ENCODE results near the gene PAK6.

PAK6 gene

DNA sequence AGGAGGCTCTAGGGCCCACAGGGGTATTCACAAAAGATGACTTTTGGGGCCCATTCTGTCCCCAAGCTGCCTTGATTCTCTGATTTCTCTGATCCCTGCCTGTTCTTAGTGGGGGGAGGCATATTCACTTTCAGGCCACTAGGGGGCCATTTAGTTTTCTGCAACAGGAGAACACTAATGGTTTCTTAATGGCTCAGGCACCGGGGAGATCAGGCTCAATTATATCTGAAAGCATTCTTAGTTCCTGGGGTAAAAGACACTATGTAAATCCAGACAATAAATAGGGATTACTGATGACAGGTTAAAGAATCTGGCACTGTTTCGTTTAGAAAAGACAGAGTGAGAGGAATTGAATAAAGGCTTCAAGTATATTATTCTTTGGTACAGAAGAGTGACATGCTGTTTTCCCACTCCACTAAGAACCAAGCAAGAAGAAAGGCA lies 82.1 kb downstream of the PAK6 start:
- H3K4me3 ChIP-seq (ENCODE audit: insufficient read depth, low read depth, low read length) = no peak overlapping the region
- H3K4me1 ChIP-seq (ENCODE audit: control insufficient read depth, insufficient read depth, low read length) = peaks cover 19% of the 10 kb centered on the region
- H3K36me3 ChIP-seq (ENCODE audit: control insufficient read depth, insufficient read depth, low read length) = no peaks in the 10 kb centered on the region
- no peaks in the 10 kb centered on the region for H3K9me3 ChIP-seq (ENCODE audit: control insufficient read depth, low read length)
- 16 to 22% methylated on average over 2 of the region's 2 CpGs for WGBS, 2 experiments
- H3K27ac ChIP-seq (ENCODE audit: insufficient read depth, low read depth, low read length, poor library complexity, severe bottlenecking) = no peak overlapping the region
- peaks cover 33% of the 10 kb centered on the region for H3K27me3 ChIP-seq (ENCODE audit: control insufficient read depth, insufficient read depth, low read length, poor library complexity, severe bottlenecking)

DNA sequence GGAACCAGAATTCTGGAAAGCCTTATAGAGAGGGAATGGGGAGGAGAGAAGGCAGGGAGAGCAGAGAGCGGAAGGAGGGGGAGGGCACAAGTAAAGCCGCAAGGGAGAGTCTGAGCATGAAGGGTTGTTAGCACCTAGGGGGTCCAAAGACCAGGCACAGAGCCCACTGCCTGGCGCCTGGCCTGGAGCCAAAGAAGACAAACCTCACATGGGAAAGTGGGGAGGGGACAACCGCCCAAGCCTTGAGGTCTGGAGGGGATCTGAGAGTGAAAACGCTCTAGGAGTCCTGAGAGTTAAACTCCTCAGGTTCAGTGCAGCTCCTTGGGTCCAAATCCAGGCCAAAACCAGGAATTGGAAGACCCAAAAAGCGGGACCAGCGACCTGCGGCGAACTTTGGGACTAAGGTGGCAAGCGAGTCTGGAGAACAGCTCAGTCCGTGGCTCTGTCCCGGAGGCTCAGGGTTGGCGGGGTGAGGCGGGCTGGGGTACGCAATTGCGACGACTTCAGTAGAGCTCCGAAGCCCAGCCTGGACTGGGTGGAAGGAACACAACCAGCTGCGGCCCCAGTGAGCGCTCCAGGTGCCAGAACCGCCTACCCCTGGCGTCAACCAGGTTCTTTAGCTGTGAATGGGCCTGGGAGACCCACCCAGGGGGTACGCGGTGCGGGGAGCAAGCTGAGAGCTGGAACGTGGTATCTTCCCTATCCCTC lies 83.8 kb downstream of the PAK6 start:
- Histone ChIP-seq H3K27ac (ENCODE audit: insufficient read depth, low read depth, low read length, poor library complexity, severe bottlenecking) (no peak overlapping the region), H3K9me3 (ENCODE audit: control insufficient read depth, low read length) (no peaks in the 10 kb centered on the region), H3K27me3 (ENCODE audit: control insufficient read depth, insufficient read depth, low read length, poor library complexity, severe bottlenecking) (peaks cover 33% of the 10 kb centered on the region), H3K36me3 (ENCODE audit: control insufficient read depth, insufficient read depth, low read length) (no peaks in the 10 kb centered on the region), H3K4me3 (ENCODE audit: insufficient read depth, low read depth, low read length) (peak overlapping the region; percentile 56), H3K4me1 (ENCODE audit: control insufficient read depth, insufficient read depth, low read length) (peaks cover 35% of the 10 kb centered on the region)
- WGBS, 2 experiments = 9% methylated on average over 26 of the region's 26 CpGs

DNA sequence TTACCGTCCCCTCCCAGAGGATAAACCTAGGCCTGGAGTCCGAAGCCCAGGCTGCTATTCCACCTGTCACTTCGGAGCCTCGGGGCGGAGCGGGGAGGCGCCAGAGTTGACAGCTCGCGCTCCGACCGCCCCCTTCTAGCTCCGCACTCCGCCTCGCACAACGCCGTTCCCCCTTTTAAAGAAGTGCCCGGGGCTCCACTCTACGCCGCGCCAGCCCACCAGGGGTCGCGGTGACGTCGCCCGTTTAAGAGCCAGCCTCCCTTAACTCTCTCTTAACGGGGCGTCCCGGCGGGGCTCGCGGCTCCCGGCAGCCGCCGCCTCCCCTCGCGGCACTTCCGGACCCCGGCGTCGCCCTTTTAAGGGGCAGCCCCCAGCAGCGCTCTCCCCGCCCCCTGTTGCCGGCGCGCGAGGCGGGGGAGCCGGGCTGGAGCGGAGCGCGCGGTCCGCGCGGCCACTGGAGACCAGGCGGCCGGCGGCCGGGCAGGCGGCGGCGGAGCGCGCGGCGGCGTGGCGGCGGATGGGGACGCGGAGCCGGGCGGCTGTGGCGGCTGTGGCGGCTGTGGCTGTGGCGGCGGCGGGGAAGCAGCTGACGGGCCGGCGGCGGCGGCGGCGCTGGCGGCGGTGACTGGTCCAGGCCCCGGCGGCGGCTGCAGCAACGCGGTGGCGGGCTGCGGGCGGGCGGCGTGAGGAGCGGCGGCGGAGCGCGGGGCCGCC lies 84.5 kb downstream of the PAK6 start, which contains the start of gene INAFM2:
TSS of gene INAFM2 (plus strand) at position 454 of the 714 bp plus-strand sequence. CDS start 364 bp downstream, outside the sequence.
- H3K27ac ChIP-seq (ENCODE audit: insufficient read depth, low read depth, low read length, poor library complexity, severe bottlenecking) = no peak within 1 kb of the TSS
- H3K4me1 ChIP-seq (ENCODE audit: control insufficient read depth, insufficient read depth, low read length) = peaks cover 42% of the 10 kb centered on the region
- H3K9me3 ChIP-seq (ENCODE audit: control insufficient read depth, low read length) = no peaks in the 10 kb centered on the region
- no peaks in the 10 kb centered on the region for H3K36me3 ChIP-seq (ENCODE audit: control insufficient read depth, insufficient read depth, low read length)
- WGBS, 2 experiments = 0% methylated on average over 103 of the region's 103 CpGs
- H3K4me3 ChIP-seq (ENCODE audit: insufficient read depth, low read depth, low read length) = peak within 1 kb of the TSS; percentile 56
- H3K27me3 ChIP-seq (ENCODE audit: control insufficient read depth, insufficient read depth, low read length, poor library complexity, severe bottlenecking) = peaks cover 33% of the 10 kb centered on the region

DNA sequence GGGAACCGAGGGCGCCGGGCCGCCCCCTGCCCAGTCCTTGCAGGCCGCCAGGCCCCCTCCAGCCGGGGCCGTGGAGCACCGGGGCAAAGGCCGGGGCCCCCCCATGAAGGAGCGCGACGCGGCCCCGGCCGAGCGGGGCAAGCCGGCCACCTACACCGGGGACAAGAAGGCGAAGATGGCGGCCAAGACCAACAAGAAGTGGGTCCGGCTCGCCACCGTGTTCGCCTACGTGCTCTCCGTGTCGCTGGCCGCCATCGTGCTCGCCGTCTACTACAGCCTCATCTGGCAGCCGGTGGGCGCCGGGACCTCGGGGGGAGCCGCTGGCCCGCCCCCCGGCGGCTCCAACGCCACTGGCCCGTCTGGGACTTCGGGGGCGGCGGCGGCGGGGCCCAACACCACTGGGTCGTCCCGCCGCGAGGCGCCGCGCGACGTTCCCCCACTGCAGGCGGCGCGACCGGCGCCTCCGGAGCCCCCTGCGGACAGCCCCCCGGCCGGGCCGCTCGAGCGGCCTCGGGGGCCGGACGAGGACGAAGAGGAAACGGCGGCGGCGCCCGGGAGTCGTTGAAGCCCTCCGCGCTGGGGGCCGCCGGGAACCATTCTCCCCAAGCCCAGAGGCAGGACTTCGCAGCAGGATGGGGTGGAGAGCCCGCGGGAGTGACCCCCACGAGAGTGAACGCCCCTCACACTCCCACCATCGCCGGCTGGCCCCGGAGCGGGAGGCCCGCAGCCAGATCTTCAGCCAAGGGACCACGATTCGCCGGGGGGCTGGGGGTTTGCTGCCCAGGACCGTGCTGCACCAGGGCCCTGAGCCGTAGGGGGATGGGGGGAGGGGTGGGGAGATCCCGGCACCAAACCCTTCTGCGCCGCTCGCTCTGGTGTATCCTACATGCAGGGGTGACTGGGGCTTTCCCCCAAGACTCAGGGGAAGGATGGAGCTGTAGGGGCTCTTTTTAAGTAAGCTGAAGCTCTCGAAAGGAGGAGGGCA lies 85.4 kb downstream of the PAK6 start:
- peaks cover 33% of the 10 kb centered on the region for H3K27me3 ChIP-seq (ENCODE audit: control insufficient read depth, insufficient read depth, low read length, poor library complexity, severe bottlenecking)

DNA sequence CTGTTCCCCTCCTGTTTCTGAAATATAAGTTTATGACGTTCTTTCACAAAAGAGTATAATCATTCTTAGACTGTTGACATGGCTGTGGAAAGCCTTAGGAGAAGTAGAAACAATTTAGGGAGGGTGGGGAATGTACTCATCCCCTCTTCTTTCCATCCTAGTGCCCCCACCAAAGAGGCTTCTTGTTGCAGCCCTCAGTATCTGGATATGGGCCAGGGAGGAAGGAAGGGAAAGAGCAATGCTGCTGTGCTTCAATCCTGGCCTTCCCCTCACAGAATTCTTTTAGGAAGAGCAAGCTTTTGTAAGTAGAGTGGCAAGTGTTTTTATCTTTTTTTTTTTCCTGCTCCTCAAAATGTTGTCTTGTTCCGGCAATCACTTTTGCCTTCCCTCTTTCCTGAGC lies 86.3 kb downstream of the PAK6 start:
- Histone ChIP-seq H3K27ac (ENCODE audit: insufficient read depth, low read depth, low read length, poor library complexity, severe bottlenecking) (no peak overlapping the region), H3K4me3 (ENCODE audit: insufficient read depth, low read depth, low read length) (no peak overlapping the region), H3K27me3 (ENCODE audit: control insufficient read depth, insufficient read depth, low read length, poor library complexity, severe bottlenecking) (peaks cover 33% of the 10 kb centered on the region), H3K4me1 (ENCODE audit: control insufficient read depth, insufficient read depth, low read length) (peaks cover 47% of the 10 kb centered on the region), H3K36me3 (ENCODE audit: control insufficient read depth, insufficient read depth, low read length) (no peaks in the 10 kb centered on the region), H3K9me3 (ENCODE audit: control insufficient read depth, low read length) (no peaks in the 10 kb centered on the region)
- 78 to 83% methylated on average over 1 to 2 of the region's 2 CpGs for WGBS, 2 experiments

More for the DNA sequence above, 85.4 kb downstream of the PAK6 start:
- 1% methylated on average over 101 of the region's 101 CpGs for WGBS, 2 experiments
- no peaks in the 10 kb centered on the region for H3K36me3 ChIP-seq (ENCODE audit: control insufficient read depth, insufficient read depth, low read length)
- no peak overlapping the region for H3K27ac ChIP-seq (ENCODE audit: insufficient read depth, low read depth, low read length, poor library complexity, severe bottlenecking)
- H3K4me3 ChIP-seq (ENCODE audit: insufficient read depth, low read depth, low read length) = peak overlapping the region; percentile 56
- H3K4me1 ChIP-seq (ENCODE audit: control insufficient read depth, insufficient read depth, low read length) = peaks cover 47% of the 10 kb centered on the region
- H3K9me3 ChIP-seq (ENCODE audit: control insufficient read depth, low read length) = no peaks in the 10 kb centered on the region

DNA sequence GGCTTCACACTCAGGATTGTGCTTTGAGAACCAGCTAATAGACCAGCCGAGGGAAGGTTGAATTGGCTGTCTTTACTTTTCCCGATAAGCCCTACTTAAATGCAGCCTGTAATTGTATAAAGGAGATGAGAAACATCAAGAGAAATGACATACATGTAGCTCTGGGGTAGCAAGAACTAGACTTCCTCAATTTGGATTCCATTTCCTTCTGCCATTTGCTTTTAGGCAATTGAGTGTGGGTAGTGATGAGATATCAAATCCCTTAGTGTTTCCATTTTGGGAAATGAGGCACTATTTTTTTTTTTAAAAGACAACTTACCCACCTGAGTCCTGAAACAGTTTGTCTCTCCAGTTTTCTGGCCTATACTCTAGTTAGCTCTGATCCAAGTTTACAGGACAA lies 86.8 kb downstream of the PAK6 start:
- Histone ChIP-seq H3K27me3 (ENCODE audit: control insufficient read depth, insufficient read depth, low read length, poor library complexity, severe bottlenecking) (peaks cover 33% of the 10 kb centered on the region), H3K4me1 (ENCODE audit: control insufficient read depth, insufficient read depth, low read length) (peaks cover 47% of the 10 kb centered on the region), H3K9me3 (ENCODE audit: control insufficient read depth, low read length) (no peaks in the 10 kb centered on the region), H3K36me3 (ENCODE audit: control insufficient read depth, insufficient read depth, low read length) (no peaks in the 10 kb centered on the region), H3K27ac (ENCODE audit: insufficient read depth, low read depth, low read length, poor library complexity, severe bottlenecking) (no peak overlapping the region), H3K4me3 (ENCODE audit: insufficient read depth, low read depth, low read length) (no peak overlapping the region)
- 87 to 88% methylated on average over 2 of the region's 2 CpGs for WGBS, 2 experiments
